NCI-H82 treated with DMSO at 0.1 percent for 48 hours (cell line): ENCODE measurements around the gene IRX1.

ENCODE experiments used
- DNase-seq: peaks from one replicate; lab custom pipeline; 2025; ENCODE audit not compliant: unreplicated experiment; lab: John Stamatoyannopoulos, UW

The IRX1 gene

DNA sequence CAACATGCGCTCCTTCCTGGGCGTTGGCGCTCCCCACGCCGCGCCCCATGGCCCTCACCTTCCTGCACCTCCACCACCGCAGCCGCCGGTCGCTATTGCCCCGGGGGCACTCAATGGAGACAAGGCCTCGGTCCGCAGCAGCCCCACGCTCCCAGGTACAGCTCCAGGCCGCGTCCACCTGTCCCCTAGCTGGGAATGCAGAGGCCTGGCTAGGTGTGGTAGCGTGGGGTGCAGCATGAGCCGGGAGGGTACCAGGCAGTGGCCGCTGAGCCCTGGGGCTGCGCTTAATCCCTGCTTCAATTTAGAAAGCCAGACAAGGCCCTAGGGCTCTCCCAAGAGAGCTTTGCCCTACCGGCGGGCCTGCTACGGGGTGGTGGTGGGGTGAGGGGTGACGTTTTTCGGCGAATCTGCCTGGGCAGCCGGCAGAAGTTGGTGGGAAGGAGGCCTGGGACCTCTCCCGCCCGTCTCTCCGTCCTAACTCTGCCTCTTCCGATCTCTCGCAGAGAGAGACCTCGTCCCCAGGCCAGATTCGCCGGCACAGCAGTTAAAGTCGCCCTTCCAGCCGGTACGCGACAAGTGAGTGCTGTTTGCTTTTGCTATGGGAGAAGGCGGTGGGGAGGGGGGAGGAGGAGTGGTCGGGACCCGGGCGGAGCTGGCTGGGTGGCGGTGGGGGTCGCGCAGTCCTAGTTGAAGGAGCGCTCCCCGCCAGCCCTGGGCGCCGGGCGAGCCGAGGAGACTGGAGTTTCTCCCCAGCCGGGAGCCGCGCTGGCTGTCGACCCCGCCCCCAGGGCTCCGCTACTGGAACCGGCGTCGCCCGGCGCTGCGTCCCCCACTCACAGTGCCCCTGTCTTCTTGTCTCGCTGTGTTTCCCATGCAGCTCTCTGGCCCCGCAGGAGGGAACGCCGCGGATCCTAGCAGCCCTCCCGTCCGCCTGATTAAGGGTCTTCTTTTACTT is 4.8 kb downstream of the IRX1 start:
- DNase-seq = no peak

GRCh38 chr5:3601061-3601710 is 5.6 kb downstream of the IRX1 start:
- no peak for DNase-seq

DNA sequence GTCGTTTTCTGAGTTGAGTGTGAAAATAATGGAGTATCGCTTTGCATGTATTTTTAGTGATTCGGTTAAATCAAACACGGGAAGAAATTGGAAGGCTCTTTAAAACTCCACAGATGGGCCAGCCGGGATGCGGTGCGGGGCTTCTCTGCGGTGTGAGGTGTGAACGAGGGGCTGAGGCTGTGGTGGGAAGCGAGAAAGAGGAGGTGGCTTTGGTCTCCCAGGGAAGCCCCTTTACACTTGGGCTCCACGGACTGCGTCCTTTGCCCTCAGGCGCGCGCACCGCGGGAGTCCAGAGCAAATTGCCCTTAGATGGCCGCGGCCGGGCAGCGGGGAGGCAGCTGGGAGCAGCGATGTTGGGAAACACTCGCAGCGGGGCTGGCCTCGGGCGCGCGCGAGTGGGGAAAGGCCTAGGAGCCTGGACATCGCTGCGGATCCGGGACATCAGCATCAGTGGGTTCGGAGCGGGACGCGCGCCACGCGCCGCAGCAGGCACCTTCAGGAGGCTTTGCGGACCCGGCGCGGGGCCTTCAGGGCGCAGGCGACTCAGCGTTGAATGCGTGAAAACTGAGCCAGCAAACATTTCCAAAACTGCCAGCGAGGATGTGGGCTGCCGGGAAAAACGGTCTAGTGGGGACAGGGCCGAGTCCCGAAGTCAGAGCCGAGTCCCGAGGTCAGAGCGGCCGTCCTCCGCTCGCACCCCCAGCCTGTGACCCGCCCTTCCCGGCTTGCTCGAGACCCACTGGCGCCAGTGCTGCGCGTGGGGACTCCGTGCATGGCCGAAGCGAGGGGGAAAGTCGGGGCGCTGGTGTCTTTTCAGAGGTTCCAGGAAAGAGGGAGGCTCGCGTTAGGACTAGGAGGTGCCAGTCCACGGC is 6.5 kb downstream of the IRX1 start:
- no peak for DNase-seq

DNA sequence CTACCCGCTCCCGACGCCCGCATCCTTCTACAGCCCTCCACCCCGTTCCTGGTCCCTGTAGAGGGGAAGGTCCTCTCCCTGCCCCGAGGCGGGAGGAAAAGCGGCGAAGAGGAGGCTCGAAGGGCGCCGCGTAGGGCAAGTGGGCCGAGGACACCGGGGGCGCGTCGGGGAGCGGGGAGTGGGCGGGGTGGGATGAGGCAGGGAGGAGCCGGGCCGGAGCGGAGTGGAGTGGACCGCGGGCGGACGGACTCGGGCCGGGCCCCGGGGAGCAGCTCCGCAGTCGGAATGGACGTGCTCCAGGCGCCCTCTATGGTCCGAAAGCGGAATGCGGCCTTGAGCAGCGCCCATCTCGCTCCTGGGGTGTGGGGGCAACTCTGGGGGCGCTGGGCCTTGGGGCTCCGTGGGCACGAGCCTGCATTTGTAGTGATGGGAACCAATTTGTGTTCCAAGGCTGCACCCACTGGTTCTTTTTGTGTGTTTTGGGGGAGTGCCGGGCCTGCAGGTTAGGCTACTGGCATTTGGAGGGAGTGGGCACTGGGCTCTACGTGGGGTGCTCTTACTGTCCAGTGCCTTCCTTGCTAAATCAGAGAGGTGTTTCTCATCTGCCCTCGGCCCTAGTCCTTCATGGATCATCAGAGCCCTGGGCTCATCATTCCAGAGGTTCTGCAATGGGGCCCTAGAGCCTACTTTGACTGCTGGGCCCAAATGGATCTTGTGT is 7.3 kb downstream of the IRX1 start:
- DNase-seq = no peak

DNA sequence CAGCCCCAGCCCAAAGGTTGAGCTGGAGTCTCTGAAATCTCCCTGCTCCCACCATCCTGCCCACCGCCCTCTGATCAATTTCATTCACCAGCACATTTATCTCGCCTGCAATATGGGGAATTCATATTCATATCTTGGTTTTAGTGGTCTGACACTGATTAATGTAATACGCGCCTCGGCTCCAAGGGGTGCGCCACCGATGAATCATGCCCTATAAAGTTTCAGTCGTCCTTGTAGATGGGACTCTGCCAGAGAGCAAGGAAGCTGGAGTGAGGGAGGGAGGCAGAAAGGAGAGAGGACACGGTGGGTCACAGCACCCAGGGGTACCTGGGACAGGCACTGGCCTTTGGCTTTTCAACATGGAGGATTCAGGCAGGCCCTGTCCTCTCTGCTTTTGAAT is 8.9 kb downstream of the IRX1 start:
- DNase-seq = no peak

DNA sequence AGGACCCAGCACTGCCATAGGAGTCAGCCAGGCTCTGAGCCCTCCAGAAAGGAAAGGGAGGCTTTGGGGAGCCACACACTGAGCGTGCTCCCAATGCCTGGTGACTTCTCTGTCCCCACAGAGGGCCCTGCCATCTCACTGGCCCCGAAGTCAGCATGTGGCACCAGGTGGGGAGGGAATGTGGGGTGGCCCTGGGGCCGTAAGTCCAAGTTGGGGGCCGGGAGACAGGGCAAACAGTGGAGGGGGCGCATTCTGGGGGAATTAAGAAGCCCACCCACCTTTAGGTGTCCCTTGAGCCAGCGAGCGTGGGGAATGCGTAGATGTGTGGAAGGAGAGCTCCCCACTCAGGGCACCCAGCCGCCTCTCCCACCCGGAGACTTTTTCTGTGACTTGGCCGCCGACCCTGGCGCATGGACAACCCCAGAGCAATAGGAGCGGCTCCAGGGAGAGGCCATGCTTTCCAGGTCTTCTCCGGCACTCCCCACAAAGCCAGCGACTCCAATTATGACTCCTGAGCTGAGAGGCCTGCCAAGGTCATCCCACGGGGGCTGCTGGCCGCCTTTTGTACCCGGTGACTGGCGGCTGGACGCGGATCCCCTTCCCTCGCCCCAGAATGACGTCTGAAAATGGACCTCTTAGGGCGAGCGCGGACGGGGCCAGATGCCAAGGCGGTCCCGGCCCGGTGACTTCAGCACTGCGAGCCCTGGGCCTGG is 9.8 kb downstream of the IRX1 start:
- no peak for DNase-seq

GRCh38 chr5:3606121-3606831 is 10.6 kb downstream of the IRX1 start:
- DNase-seq = no peak

DNA sequence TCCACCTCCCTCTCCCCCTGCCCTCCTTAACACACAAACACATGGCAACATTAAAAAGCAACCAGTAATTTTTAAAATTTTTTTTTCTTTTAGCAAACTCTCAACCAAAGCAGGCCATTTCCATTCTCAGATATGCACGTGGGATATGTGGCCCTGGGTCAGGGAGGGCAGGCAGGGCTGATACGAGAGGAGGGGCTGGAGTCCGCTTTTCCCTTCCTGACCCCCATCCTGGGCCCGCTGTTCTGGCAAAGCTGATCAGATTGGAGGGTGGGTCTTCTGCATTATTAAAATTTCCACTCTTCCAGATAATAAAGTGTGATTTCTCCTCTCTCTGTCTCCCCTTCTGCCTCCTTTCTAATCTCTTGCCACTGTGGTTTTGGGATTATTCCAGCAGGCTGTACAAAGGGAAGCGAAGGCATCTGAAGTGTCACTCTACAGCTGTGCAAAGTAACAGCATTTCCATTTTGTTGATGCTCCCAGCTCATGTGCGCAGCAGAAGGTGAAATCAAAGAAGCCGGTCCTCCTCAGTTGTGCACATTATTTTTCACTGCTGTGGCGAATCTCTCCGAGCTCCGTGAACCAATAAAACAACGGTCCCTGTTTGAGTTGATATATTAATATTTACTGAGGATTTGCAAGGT is 12.0 kb downstream of the IRX1 start:
- no peak for DNase-seq

DNA sequence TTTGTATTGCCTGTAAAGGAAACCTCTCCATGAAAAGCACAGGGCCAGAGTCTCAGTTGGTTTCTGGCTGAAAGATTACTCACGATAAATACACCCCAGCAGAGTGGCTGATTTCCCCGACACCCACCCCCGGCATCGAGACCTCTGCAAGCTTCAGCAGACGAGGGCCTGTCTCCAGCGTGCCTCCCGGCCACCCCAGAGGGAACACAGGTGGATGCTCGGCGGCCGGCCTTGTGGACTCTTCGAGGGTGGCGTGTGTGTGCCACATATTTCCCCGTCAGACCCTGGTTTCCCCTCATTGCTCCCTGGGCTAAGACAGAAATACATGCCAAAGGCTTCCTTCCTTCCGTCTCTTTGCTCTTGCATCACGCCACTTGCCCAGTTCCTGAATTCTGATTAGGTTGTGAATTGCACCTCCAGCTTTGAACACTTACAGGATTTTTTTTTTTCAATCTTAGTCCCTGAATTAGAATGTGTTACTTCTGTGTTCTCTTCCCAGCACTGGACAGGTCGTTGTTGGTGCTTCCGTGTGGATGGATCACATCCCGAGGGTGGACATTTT is 13.6 kb downstream of the IRX1 start:
- DNase-seq = no peak

GRCh38 chr5:3612591-3613042 is 17.0 kb downstream of the IRX1 start:
- DNase-seq = no peak

DNA sequence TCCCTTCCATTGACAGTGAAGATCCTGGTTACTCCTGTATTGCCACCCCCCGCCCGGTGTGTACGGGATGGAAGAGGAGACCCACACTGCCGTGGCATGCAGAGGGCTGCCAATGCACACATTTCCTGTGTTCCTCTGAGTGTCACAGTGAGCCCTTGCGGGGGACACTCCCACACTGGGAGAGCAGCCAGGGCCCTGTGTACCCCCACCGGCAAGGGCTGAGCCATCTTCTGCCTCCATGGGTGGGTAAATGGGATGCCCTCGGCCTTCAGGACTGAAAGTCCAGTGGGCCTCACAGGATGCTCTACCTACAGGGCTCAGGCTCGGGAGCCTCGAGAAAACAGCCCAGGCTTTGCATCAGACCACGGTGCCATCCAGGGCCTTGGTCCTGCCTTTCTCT is 18.1 kb downstream of the IRX1 start:
- no peak for DNase-seq

DNA sequence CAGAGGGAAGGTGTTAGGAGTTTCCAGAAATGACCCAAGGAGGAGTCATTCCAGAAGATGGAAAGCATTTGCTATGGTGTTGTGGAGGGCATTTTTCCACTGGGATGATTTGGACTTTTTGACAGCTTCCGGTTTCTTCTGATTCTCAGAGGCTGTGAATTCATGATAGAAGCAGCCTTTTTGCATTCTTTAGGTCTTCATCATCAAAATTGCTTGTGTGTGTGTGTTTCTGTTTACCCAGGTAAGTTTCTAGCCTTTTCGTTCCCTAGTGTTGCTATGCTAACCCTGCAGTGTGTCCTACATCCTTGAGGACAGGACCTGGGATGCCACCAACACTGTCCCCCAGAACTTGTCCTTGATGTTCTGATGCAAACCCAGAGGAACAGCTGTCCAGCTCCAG is 19.6 kb downstream of the IRX1 start:
- DNase-seq = no peak

- no peak for DNase-seq
Measured at GRCh38 chr5:3615829-3616228, 20.2 kb downstream of the IRX1 start.

DNA sequence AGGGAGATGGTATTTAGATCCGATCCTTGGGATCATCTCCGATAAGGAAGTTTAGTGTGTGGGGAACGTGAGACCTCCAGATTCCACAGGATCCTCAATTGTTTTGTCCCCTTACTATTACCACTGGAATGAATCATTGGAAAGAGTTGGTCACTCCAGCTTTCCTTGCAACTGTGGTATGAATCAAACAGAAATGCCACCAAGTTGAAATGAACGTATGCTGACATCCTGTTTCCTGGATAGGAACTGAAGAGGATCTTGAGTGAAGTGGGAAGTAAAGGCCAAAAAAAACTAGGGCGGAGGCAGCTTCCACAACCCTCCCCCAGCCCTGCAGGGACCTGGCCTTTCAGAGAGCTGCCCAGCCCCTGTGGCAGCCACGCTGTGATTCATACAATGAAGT is 23.9 kb downstream of the IRX1 start:
- no peak for DNase-seq

DNA sequence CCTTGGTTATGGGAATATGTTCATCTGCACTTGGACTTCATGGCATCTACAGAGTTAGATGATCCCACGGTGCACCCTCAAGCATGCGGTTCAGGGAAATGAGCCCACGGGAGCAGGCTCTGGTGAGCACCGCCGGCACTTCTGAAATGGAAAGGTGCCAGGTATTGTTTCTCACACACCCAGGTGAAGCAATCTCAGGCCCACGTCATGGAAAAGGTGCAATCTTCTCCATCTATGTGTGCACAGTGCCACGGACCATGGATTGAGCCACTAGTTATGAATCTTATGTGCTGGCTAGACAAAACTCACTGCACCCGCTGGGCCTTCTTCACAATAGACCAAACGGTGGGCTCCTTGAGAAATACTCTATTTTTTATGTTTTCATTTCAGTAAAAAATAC is 27.3 kb downstream of the IRX1 start:
- DNase-seq = no peak

- DNase-seq = no peak
Measured at GRCh38 chr5:3625626-3626025, 30.0 kb downstream of the IRX1 start.

DNA sequence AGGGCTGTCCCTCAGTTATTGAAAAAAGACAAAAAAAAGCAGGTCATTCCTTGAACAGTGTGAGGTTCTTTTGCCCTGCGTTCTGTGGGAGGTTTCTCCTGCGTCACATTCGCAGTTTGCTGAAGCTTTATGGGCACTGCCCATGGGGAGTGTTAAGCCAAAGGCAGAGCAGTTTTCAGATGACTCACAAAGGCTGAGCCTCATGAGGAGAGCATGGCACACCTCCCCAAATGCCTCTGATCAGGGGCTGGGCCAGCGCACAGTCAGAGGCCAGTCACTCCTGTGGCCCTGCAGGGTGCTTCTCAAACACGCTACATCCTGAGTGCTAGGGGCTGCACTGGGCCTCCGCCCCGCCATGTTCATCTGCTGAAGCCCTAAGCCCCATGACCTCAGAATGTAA is 38.4 kb downstream of the IRX1 start:
- DNase-seq = no peak

- no peak for DNase-seq
Measured at GRCh38 chr5:3639175-3639574, 43.5 kb downstream of the IRX1 start.

DNA sequence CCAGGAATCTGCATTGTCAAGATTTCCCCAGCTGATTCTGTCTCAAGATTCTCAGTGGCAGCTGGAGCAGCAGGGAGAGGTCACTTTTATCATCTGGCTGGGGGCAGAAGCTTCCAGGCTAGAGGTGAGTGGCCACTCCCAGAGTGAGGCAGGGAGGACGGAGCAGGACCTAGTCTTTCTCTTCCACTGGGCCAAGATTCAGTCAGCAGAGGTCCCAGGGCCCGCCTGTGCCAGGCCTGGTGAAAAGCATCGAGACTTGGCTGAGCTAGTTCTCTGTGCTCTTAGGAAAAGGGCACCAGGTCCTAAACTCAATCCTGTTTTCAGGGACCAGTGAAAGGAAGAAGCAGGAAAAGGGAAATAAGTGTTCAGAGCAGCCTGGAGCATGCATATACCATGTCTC is 46.6 kb downstream of the IRX1 start:
- DNase-seq = no peak
